H1 (cell line): ENCODE measurements around the gene U2SURP. TPM values are rescaled to one million over a fixed set of nuclear protein-coding genes. Genes with fewer than 3 reads are reported as not detected.

Source experiments
- CTCF ChIA-PET: fragments of 300-600 bp; sonication (Branson Sonifier 250); formaldehyde crosslinking; loops from one replicate; lab custom pipeline; 2021; ENCODE audit not compliant: partially characterized antibody; lab: Charles Lee
- POLR2A ChIA-PET: fragments of 300-600 bp; sonication (Branson Sonifier 250); formaldehyde crosslinking; loops from one replicate; lab custom pipeline; 2021; ENCODE audit warnings: inconsistent platforms; ENCODE audit not compliant: partially characterized antibody; lab: Charles Lee
- DNase-seq, 2 experiments: peaks; one replicate each; pipeline versions ENCODE4 v3.0.0 to v3.0.0-alpha.2; 2010 to 2022; ENCODE audit warnings: low spot score in 2 of 2, low read depth in 1 of 2, mixed read lengths in 1 of 2
- FAIRE-seq: peaks from 2 replicates; lab custom pipeline; 2011; peaks lifted over from hg19 to GRCh38; lab: Jason Lieb, UNC
- H2AFZ ChIP-seq: 2 replicates; pipeline ENCODE4 v1.8.1; 2012; ENCODE audit warnings: low read length, inconsistent platforms
- H2AK5ac ChIP-seq: 2 replicates; pipeline ENCODE4 v1.6.1; 2013; ENCODE audit warnings: low read depth, low read length
- H2BK120ac ChIP-seq: replicated peaks from 2 replicates; pipeline ENCODE3; 2013; ENCODE audit warnings: low read depth, low read length, inconsistent platforms
- H2BK12ac ChIP-seq: 2 replicates; pipeline ENCODE4 v1.6.1; 2013; ENCODE audit warnings: low read depth, low read length
- H2BK15ac ChIP-seq: 2 replicates; pipeline ENCODE4 v1.6.1; 2013; ENCODE audit warnings: low read length
- H2BK20ac ChIP-seq: 2 replicates; pipeline ENCODE4 v1.6.1; 2013; ENCODE audit warnings: low read length
- H2BK5ac ChIP-seq: 2 replicates; pipeline ENCODE4 v1.6.1; 2013; ENCODE audit warnings: low read depth, low read length
- H3K14ac ChIP-seq: 2 replicates; pipeline ENCODE4 v1.6.1; 2013; ENCODE audit warnings: inconsistent platforms; ENCODE audit not compliant: insufficient read length
- H3K18ac ChIP-seq: 2 replicates; pipeline ENCODE4 v1.6.1; 2013; ENCODE audit warnings: low read length; ENCODE audit errors: extremely low read depth
- H3K23ac ChIP-seq: 2 replicates; pipeline ENCODE4 v1.6.1; 2013; ENCODE audit warnings: inconsistent platforms; ENCODE audit not compliant: insufficient read length
- H3K23me2 ChIP-seq: 2 replicates; pipeline ENCODE4 v1.6.1; 2013; ENCODE audit warnings: low read depth, low read length
- H3K27ac ChIP-seq: 2 replicates; pipeline ENCODE4 v1.6.1; 2011; ENCODE audit warnings: low read depth, low read length, inconsistent platforms
- H3K27me3 ChIP-seq, 4 experiments: replicated peaks in 1 of 4; 1 replicate in 1 of 4; 2 replicates in 3 of 4; pipeline versions ENCODE4 v1.6.1 to v1.8.1; 2011 to 2013; ENCODE audit warnings: low read length in 3 of 4, mild to moderate bottlenecking in 3 of 4, inconsistent platforms in 2 of 4, mixed read lengths in 2 of 4, moderate library complexity in 1 of 4; ENCODE audit not compliant: control insufficient read depth in 3 of 4, insufficient read depth in 3 of 4; ENCODE audit errors: extremely low read depth in 1 of 4
- H3K36me3 ChIP-seq, 4 experiments: 2 replicates each; pipeline versions ENCODE4 v1.6.1 to v1.8.1; 2011 to 2013; ENCODE audit warnings: mild to moderate bottlenecking in 4 of 4, low read length in 3 of 4, moderate library complexity in 2 of 4, control low read depth in 1 of 4, inconsistent platforms in 1 of 4; ENCODE audit not compliant: insufficient read depth in 4 of 4, control insufficient read depth in 2 of 4
- H3K4ac ChIP-seq: replicated peaks from 2 replicates; pipeline ENCODE3; 2013; ENCODE audit warnings: low read length, low read depth, mixed read lengths, inconsistent platforms; ENCODE audit not compliant: insufficient read length
- H3K4me1 ChIP-seq, 4 experiments: replicated peaks in 1 of 4; 1 replicate in 1 of 4; 2 replicates in 3 of 4; pipeline versions ENCODE4 v1.6.1 to v1.8.1; 2011 to 2013; ENCODE audit warnings: low read length in 3 of 4, inconsistent platforms in 2 of 4, mixed read lengths in 1 of 4; ENCODE audit not compliant: insufficient read depth in 4 of 4, control insufficient read depth in 3 of 4
- H3K4me2 ChIP-seq, 2 experiments: 2 replicates each; pipeline versions ENCODE4 v1.6.1 to v1.8.1; 2011 to 2013; ENCODE audit warnings: low read depth in 2 of 2, low read length in 2 of 2, control low read depth in 1 of 2, inconsistent platforms in 1 of 2, mild to moderate bottlenecking in 1 of 2; ENCODE audit not compliant: insufficient read depth in 1 of 2
- H3K4me3 ChIP-seq, 4 experiments: fragments of 200-600, 300-600 bp in 1 of 4; sonication (generic), shearing (Covaris generic), sonication (Bioruptor Twin) in 1 of 4; 2 replicates each; pipeline versions ENCODE4 v1.5.1 to v1.8.1; 2011 to 2016; ENCODE audit warnings: low read length in 4 of 4, low read depth in 3 of 4, control low read depth in 2 of 4, inconsistent platforms in 2 of 4, mild to moderate bottlenecking in 2 of 4, mixed read lengths in 1 of 4, moderate library complexity in 1 of 4; ENCODE audit not compliant: insufficient read depth in 2 of 4; ENCODE audit errors: extremely low read depth in 1 of 4
- H3K56ac ChIP-seq: replicated peaks from 2 replicates; pipeline ENCODE3; 2013; ENCODE audit warnings: low read depth, mild to moderate bottlenecking, mixed read lengths, low read length, inconsistent platforms; ENCODE audit not compliant: insufficient read length
- H3K79me1 ChIP-seq: 2 replicates; pipeline ENCODE4 v1.6.1; 2013; ENCODE audit warnings: low read depth, low read length, control low read depth
- H3K79me2 ChIP-seq, 2 experiments: 2 replicates each; pipeline versions ENCODE4 v1.6.1 to v1.8.1; 2012 to 2013; ENCODE audit warnings: low read length in 2 of 2, mild to moderate bottlenecking in 2 of 2, inconsistent platforms in 1 of 2; ENCODE audit not compliant: insufficient read depth in 2 of 2, control insufficient read depth in 1 of 2
- H3K9ac ChIP-seq, 4 experiments: replicated peaks in 1 of 4; 1 replicate in 1 of 4; 2 replicates in 3 of 4; pipeline versions ENCODE4 v1.6.1 to v1.8.1; 2011 to 2013; ENCODE audit warnings: low read depth in 3 of 4, low read length in 3 of 4, control low read depth in 2 of 4, mild to moderate bottlenecking in 2 of 4, moderate library complexity in 2 of 4, inconsistent platforms in 1 of 4; ENCODE audit errors: extremely low read depth in 1 of 4
- H3K9me3 ChIP-seq, 2 experiments: 2 replicates each; pipeline versions ENCODE4 v1.6.1 to v1.8.1; 2012 to 2013; ENCODE audit warnings: mild to moderate bottlenecking in 2 of 2, moderate library complexity in 2 of 2, control low read depth in 1 of 2, inconsistent platforms in 1 of 2, low read depth in 1 of 2, low read length in 1 of 2, mixed read lengths in 1 of 2; ENCODE audit not compliant: insufficient read depth in 2 of 2
- H4K20me1 ChIP-seq, 2 experiments: replicated peaks in 1 of 2; 2 replicates each; pipeline versions ENCODE3 to v1.8.1; 2011 to 2013; ENCODE audit warnings: inconsistent platforms in 2 of 2, low read length in 2 of 2, mild to moderate bottlenecking in 1 of 2; ENCODE audit not compliant: insufficient read depth in 2 of 2, control insufficient read depth in 1 of 2
- H4K5ac ChIP-seq: 2 replicates; pipeline ENCODE4 v1.6.1; 2013; ENCODE audit warnings: low read length, low read depth, mixed read lengths, inconsistent platforms; ENCODE audit not compliant: insufficient read length
- H4K8ac ChIP-seq: 2 replicates; pipeline ENCODE4 v1.8.0; 2013; ENCODE audit warnings: mild to moderate bottlenecking, moderate library complexity, low read length, inconsistent platforms; ENCODE audit not compliant: insufficient read depth; ENCODE audit errors: extremely low read depth
- H4K91ac ChIP-seq: replicated peaks from 2 replicates; pipeline ENCODE3; 2013; ENCODE audit warnings: low read length, mixed read lengths, inconsistent platforms; ENCODE audit not compliant: insufficient read length
- BCL11A ChIP-seq, 2 experiments: IDR thresholded peaks; one replicate each; pipeline ENCODE4 v1.6.1; 2011; ENCODE audit warnings: low read depth in 2 of 2, low read length in 2 of 2, mild to moderate bottlenecking in 2 of 2
- BRCA1 ChIP-seq: IDR thresholded peaks from 2 replicates; pipeline ENCODE4 v1.6.1; 2012; ENCODE audit warnings: low read depth, low read length, improper control_type of control experiment
- CBX5 ChIP-seq: fragments of 300-800, 300-1000 bp; sonication (generic); IDR thresholded peaks from 2 replicates; pipeline ENCODE4 v1.7.1; 2016; ENCODE audit warnings: antibody characterized with exemption, low read length, low read depth
- CBX8 ChIP-seq: fragments of 300-800, 300-1000 bp; sonication (generic); IDR thresholded peaks from 2 replicates; pipeline ENCODE4 v1.7.1; 2016; ENCODE audit warnings: low read depth, low read length, borderline replicate concordance
- CTBP2 ChIP-seq: IDR thresholded peaks from 2 replicates; pipeline ENCODE4 v1.7.0; 2011; ENCODE audit warnings: borderline replicate concordance, mild to moderate bottlenecking, moderate library complexity, mixed read lengths, low read length; ENCODE audit not compliant: insufficient read depth, insufficient read length
- GABPA ChIP-seq: IDR thresholded peaks from 2 replicates; pipeline ENCODE4 v1.6.1; 2011; ENCODE audit warnings: mild to moderate bottlenecking, low read length, moderate library complexity, borderline replicate concordance; ENCODE audit not compliant: insufficient read depth
- HDAC6 ChIP-seq: IDR thresholded peaks from one replicate; pipeline ENCODE4 v1.7.1; 2012; ENCODE audit warnings: low read depth, mild to moderate bottlenecking, inconsistent platforms, low read length, moderate library complexity
- KDM4A ChIP-seq: IDR thresholded peaks from one replicate; pipeline ENCODE4 v1.7.1; 2012; ENCODE audit warnings: low read depth, mild to moderate bottlenecking, moderate library complexity, low read length, inconsistent platforms; ENCODE audit not compliant: severe bottlenecking
- KDM5A ChIP-seq: fragments of 200-600 bp; IDR thresholded peaks from 2 replicates; pipeline ENCODE4 v1.7.1; 2012; ENCODE audit warnings: mild to moderate bottlenecking, low read length, inconsistent platforms, mixed read lengths
- RNF2 ChIP-seq: fragments of 200-900, 300-1000 bp; sonication (generic); IDR thresholded peaks from 2 replicates; pipeline ENCODE4 v1.7.1; 2016; ENCODE audit warnings: borderline replicate concordance, low read depth, mild to moderate bottlenecking, antibody characterized with exemption, low read length; ENCODE audit not compliant: poor library complexity, severe bottlenecking; ENCODE audit errors: missing control alignments
- TAF1 ChIP-seq: IDR thresholded peaks from 2 replicates; pipeline ENCODE4 v1.6.1; 2011; ENCODE audit warnings: mild to moderate bottlenecking, low read depth, low read length
- TAF7 ChIP-seq: optimal IDR thresholded peaks from 2 replicates; pipeline ENCODE3; 2011; ENCODE audit warnings: low read depth, mild to moderate bottlenecking, inconsistent platforms, low read length, moderate library complexity, borderline replicate concordance
- TCF12 ChIP-seq: IDR thresholded peaks from 2 replicates; pipeline ENCODE4 v1.6.1; 2011; ENCODE audit warnings: low read depth, mild to moderate bottlenecking, low read length
- TEAD4 ChIP-seq: IDR thresholded peaks from 2 replicates; pipeline ENCODE4 v1.6.1; 2012; ENCODE audit warnings: low read depth, low read length, inconsistent platforms, mixed read lengths
- WGBS, 2 experiments: shearing (Covaris generic) in 1 of 2; methylation state at CpG; one replicate each; pipeline versions ENCODE4 v1.1.6 to v1.1.7; 2013 to 2015; ENCODE audit warnings: low lambda C conversion rate in 2 of 2, mixed read lengths in 2 of 2, inconsistent platforms in 1 of 2, low coverage in 1 of 2, missing lambda C conversion rate in 1 of 2; ENCODE audit not compliant: insufficient replicate concordance in 2 of 2, insufficient coverage in 1 of 2, insufficient read length in 1 of 2; ENCODE audit errors: extremely low coverage in 1 of 2, missing lambda C conversion rate in 1 of 2; 5-methylcytosine and 5-hydroxymethylcytosine counted together
- polyA plus RNA-seq, 7 experiments: library from polyadenylated mRNA; depleted of rRNA in 3 of 7; stranded (reverse) in 5 of 7; unstranded in 2 of 7; fragments of >200 nt in 5 of 7; fragments of 200-250 nt in 2 of 7; gene quantifications; 1 replicate in 5 of 7; 2 replicates in 1 of 7; 4 replicates in 1 of 7; pipeline versions ENCODE4 v1.2.1 to v1.2.3, GENCODE V29; 2011 to 2013; ENCODE audit warnings: missing spikeins in 2 of 7, mixed read lengths in 2 of 7
- total RNA-seq: library from RNA; stranded (reverse); fragmentation: NEBNext Ultra II Directional; extraction: Animal tissue kit (Norgen Biotek cat#: 25700); gene quantifications from 2 replicates; pipeline ENCODE4 v1.2.1, GENCODE V29; 2021

The U2SURP gene
- total and polyA plus RNA-seq, 2 of the 8 experiments (the other 6 are each of a cell fraction or from before 2014, with no cell fraction given), result 22.2 to 167 TPM

- H4K8ac ChIP-seq, result no peak overlapping the region
- no peak overlapping the region for H2BK120ac ChIP-seq
- H3K79me2 ChIP-seq, result no peaks in the 10 kb centered on the region
- no peak overlapping the region for H2AK5ac ChIP-seq
- no peak overlapping the region for H3K4me3 ChIP-seq
- H2BK12ac ChIP-seq, result no peak overlapping the region
- no peak overlapping the region for H4K91ac ChIP-seq
- no peak overlapping the region for H2BK5ac ChIP-seq
- CTCF ChIA-PET, result no interaction called here
- no peak overlapping the region for H3K56ac ChIP-seq
- H3K79me1 ChIP-seq, result no peaks in the 10 kb centered on the region
- no peak overlapping the region for H2BK15ac ChIP-seq
- H2AFZ ChIP-seq, result no peak overlapping the region
- POLR2A ChIA-PET, result no interaction called here
- DNase-seq, result no peak
- no peaks in the 10 kb centered on the region for H3K23me2 ChIP-seq
- no peaks in the 10 kb centered on the region for H3K4me1 ChIP-seq
- no peaks in the 10 kb centered on the region; a peak in 1 of 8 replicates for H3K36me3 ChIP-seq
- H3K14ac ChIP-seq, result no peak overlapping the region
- H3K9me3 ChIP-seq, result peaks cover 8 to 11% of the 10 kb centered on the region in 2 experiments
- H3K4ac ChIP-seq, result no peak overlapping the region
- H3K23ac ChIP-seq, result no peak overlapping the region
- H4K5ac ChIP-seq, result no peak overlapping the region
- no peak overlapping the region for H3K18ac ChIP-seq
- no peak for FAIRE-seq
- no peak overlapping the region for H2BK20ac ChIP-seq
- H3K9ac ChIP-seq, result no peak overlapping the region
- H4K20me1 ChIP-seq, result no peaks in the 10 kb centered on the region
- no peak overlapping the region for H3K4me2 ChIP-seq
- WGBS, 2 experiments, result 95% methylated on average over 7 of the region's 7 CpGs; no CpG with 5 or more reads in 1 of the 2 experiments
- no peak overlapping the region for H3K27ac ChIP-seq
- H3K27me3 ChIP-seq, result no peaks in the 10 kb centered on the region
- TF ChIP-seq TAF7 (no peak), CBX8 (no peak), HDAC6 (no peak), CBX5 (no peak), TCF12 (no peak), CTBP2 (no peak), BCL11A (IDR thresholded peaks at IDR 0.05; ENCODE audit: low read depth in 2 of 2, low read length in 2 of 2) (no peak), KDM5A (no peak), BRCA1 (no peak), TEAD4 (no peak), RNF2 (no peak), TAF1 (no peak), KDM4A (no peak), GABPA (no peak)
Observed at GRCh38 chr3:143101792-143102381, 100.5 kb downstream of the U2SURP start.
